K562 (cell line): ENCODE data around the gene LEPR. TPM values are rescaled to one million over a fixed set of nuclear protein-coding genes. Genes with fewer than 3 reads are reported as not detected.
A peak's percentile ranks its signal among the peaks of the same experiment; 100 is the strongest.

Experiments used
- ATAC-seq: fragments of 200-7000 bp; cut with Tn5 transposase; 3 replicates; pipeline ENCODE4 v1.9.1; 2020; ENCODE audit warnings: moderate library complexity
- BruUV-seq: library from RNA; stranded (reverse); fragments of 400-500 nt; replicated peaks from 2 replicates; lab custom pipeline; 2021; lab: Mats Ljungman, UMichigan
- CTCF ChIA-PET: fragments of 300-600 bp; formaldehyde crosslinking; extraction: SDS; loops from one replicate; lab custom pipeline; 2021; ENCODE audit warnings: low intra/inter-chr PET ratio; lab: Yijun Ruan, JAX
- POLR2A ChIA-PET: fragments of 300-600, 350-650 bp; sonication (Branson Sonifier 250); formaldehyde crosslinking; extraction: SDS; loops from one replicate; lab custom pipeline; 2021; ENCODE audit warnings: antibody characterized with exemption, inconsistent platforms; lab: Yijun Ruan, JAX
- DNase-seq, 4 experiments: peaks; one replicate each; pipeline versions ENCODE4 v3.0.0 to v3.0.0-alpha.2; 2011 to 2018; ENCODE audit warnings: low spot score in 3 of 4, mixed read lengths in 3 of 4; ENCODE audit errors: extremely low read depth in 1 of 4
- FAIRE-seq: peaks from 2 replicates; lab custom pipeline; 2011; peaks lifted over from hg19 to GRCh38; lab: Jason Lieb, UNC
- H2AFZ ChIP-seq: 2 replicates; pipeline ENCODE4 v1.6.0; 2011; ENCODE audit warnings: low read depth, low read length, control low read depth, inconsistent platforms
- H3K27ac ChIP-seq: fragments of 200-600 bp; 3 replicates; pipeline ENCODE4 v1.8.0; 2011; ENCODE audit warnings: low read depth, mild to moderate bottlenecking, control low read depth, inconsistent platforms, low read length, moderate library complexity, mixed read lengths; ENCODE audit errors: extremely low read depth
- H3K27me3 ChIP-seq, 2 experiments: fragments of 300-600 bp in 1 of 2; 2 replicates in 1 of 2; 3 replicates in 1 of 2; pipeline versions ENCODE4 v1.6.0 to v1.8.0; 2011; ENCODE audit warnings: inconsistent platforms in 2 of 2, low read length in 2 of 2, mild to moderate bottlenecking in 1 of 2, mixed read lengths in 1 of 2, moderate library complexity in 1 of 2; ENCODE audit not compliant: control insufficient read depth in 2 of 2, insufficient read depth in 2 of 2
- H3K36me3 ChIP-seq: fragments of 300-600 bp; 3 replicates; pipeline ENCODE4 v1.8.0; 2011; ENCODE audit warnings: mild to moderate bottlenecking, low read length, inconsistent platforms; ENCODE audit not compliant: control insufficient read depth, insufficient read depth
- H3K4me1 ChIP-seq, 2 experiments: fragments of 200-600 bp in 1 of 2; replicated peaks in 1 of 2; 2 replicates in 1 of 2; 3 replicates in 1 of 2; pipeline versions ENCODE4 v1.5.1 to v1.8.0; 2011; ENCODE audit warnings: inconsistent platforms in 2 of 2, low read length in 2 of 2, mild to moderate bottlenecking in 1 of 2, mixed read lengths in 1 of 2, moderate library complexity in 1 of 2; ENCODE audit not compliant: control insufficient read depth in 2 of 2, insufficient read depth in 2 of 2
- H3K4me2 ChIP-seq: 2 replicates; pipeline ENCODE4 v1.6.1; 2011; ENCODE audit warnings: low read length, control low read depth, inconsistent platforms, mixed read lengths; ENCODE audit not compliant: insufficient read depth
- H3K4me3 ChIP-seq: fragments of 200-600 bp; sonication (generic), shearing (Covaris generic); 2 replicates; pipeline ENCODE4 v1.5.1; 2016; ENCODE audit warnings: control low read depth, inconsistent platforms
- H3K79me2 ChIP-seq: fragments of 200-600 bp; 3 replicates; pipeline ENCODE4 v1.8.0; 2011; ENCODE audit warnings: low read length, inconsistent platforms; ENCODE audit not compliant: control insufficient read depth, insufficient read depth
- H3K9ac ChIP-seq, 2 experiments: 2 replicates each; pipeline versions ENCODE4 v1.6.0 to v1.6.1; 2011; ENCODE audit warnings: low read depth in 2 of 2, low read length in 2 of 2, control low read depth in 1 of 2, inconsistent platforms in 1 of 2, mild to moderate bottlenecking in 1 of 2, mixed read lengths in 1 of 2; ENCODE audit not compliant: insufficient read depth in 1 of 2
- H3K9me1 ChIP-seq: one replicate; pipeline ENCODE4 v1.6.0; 2011; ENCODE audit warnings: inconsistent platforms, mild to moderate bottlenecking, low read length, moderate library complexity; ENCODE audit not compliant: control insufficient read depth, insufficient read depth
- H3K9me3 ChIP-seq: replicated peaks from 2 replicates; pipeline ENCODE4 v1.5.1; 2011; ENCODE audit warnings: low read depth, low read length, inconsistent platforms; ENCODE audit not compliant: control insufficient read depth, insufficient read depth
- H4K20me1 ChIP-seq: replicated peaks from 2 replicates; pipeline ENCODE4 v1.6.1; 2011; ENCODE audit warnings: low read length, inconsistent platforms, mixed read lengths; ENCODE audit not compliant: control insufficient read depth, insufficient read depth
- ARID3B ChIP-seq: fragments of 250-450 bp; sonication (Bioruptor Pico); IDR thresholded peaks from 2 replicates; pipeline ENCODE4 v1.4.0; 2020; ENCODE audit warnings: borderline replicate concordance
- CC2D1A ChIP-seq: fragments of 450-650 bp; IDR thresholded peaks from 2 replicates; pipeline ENCODE4 v1.6.1; 2017; ENCODE audit warnings: mild to moderate bottlenecking
- CHAMP1 ChIP-seq: fragments of 450-650 bp; IDR thresholded peaks from 2 replicates; pipeline ENCODE4 v1.6.1; 2016; ENCODE audit warnings: mild to moderate bottlenecking
- CREM ChIP-seq: IDR thresholded peaks from 2 replicates; pipeline ENCODE4 v1.6.1; 2014; ENCODE audit warnings: antibody characterized with exemption, low read depth
- HDGF ChIP-seq: fragments of 450-650 bp; IDR thresholded peaks from 2 replicates; pipeline ENCODE4 v1.6.1; 2016
- KDM4B ChIP-seq, 2 experiments: fragments of 450-650 bp in 1 of 2; sonication (generic) in 1 of 2; IDR thresholded peaks; 2 replicates each; pipeline ENCODE4 v1.6.1; 2016 to 2017; ENCODE audit warnings: borderline replicate concordance in 2 of 2, antibody characterized with exemption in 1 of 2, low read depth in 1 of 2, mild to moderate bottlenecking in 1 of 2
- MLLT1 ChIP-seq, 2 experiments: fragments of 450-650 bp; IDR thresholded peaks; 2 replicates each; pipeline ENCODE4 v1.6.1; 2016
- NEUROD1 ChIP-seq: fragments of 150-350 bp; IDR thresholded peaks from 2 replicates; pipeline ENCODE4 v1.6.1; 2014; ENCODE audit warnings: borderline replicate concordance, low read length, low read depth; ENCODE audit not compliant: partially characterized antibody
- NFYB ChIP-seq: IDR thresholded peaks from 2 replicates; pipeline ENCODE4 v1.6.1; 2011; ENCODE audit warnings: mild to moderate bottlenecking, moderate library complexity; ENCODE audit not compliant: insufficient read length; ENCODE audit errors: extremely low read depth
- TAL1 ChIP-seq: fragments of 450-650 bp; IDR thresholded peaks from 2 replicates; pipeline ENCODE4 v1.6.1; 2016; ENCODE audit warnings: mild to moderate bottlenecking
- TGIF2 ChIP-seq: sonication (generic); formaldehyde crosslinking; IDR thresholded peaks from 2 replicates; pipeline ENCODE4 v1.8.1; 2022; ENCODE audit warnings: mild to moderate bottlenecking, missing genetic modification reagents, moderate library complexity
- XRCC3 ChIP-seq: fragments of 450-650 bp; IDR thresholded peaks from 2 replicates; pipeline ENCODE4 v1.6.1; 2017; ENCODE audit warnings: mild to moderate bottlenecking, moderate library complexity
- ZBTB33 ChIP-seq: sonication (generic); formaldehyde crosslinking; IDR thresholded peaks from 2 replicates; pipeline ENCODE4 v1.8.1; 2023; ENCODE audit warnings: mild to moderate bottlenecking, missing genetic modification reagents
- ZNF24 ChIP-seq: fragments of 450-650 bp; IDR thresholded peaks from 2 replicates; pipeline ENCODE4 v1.6.1; 2016
- WGBS: fragments of 100-300 bp; shearing (Covaris generic); methylation state at CpG from one replicate; pipeline ENCODE4 v1.1.6; 2016; ENCODE audit warnings: low coverage, mixed read lengths; ENCODE audit not compliant: insufficient coverage; ENCODE audit errors: missing lambda C conversion rate; 5-methylcytosine and 5-hydroxymethylcytosine counted together
- in situ Hi-C: fragments of 300-500 bp; cut with MboI; formaldehyde crosslinking; loops from 4 replicates; pipeline ENCODE4 v1.15.0; 2018; ENCODE audit warnings: inconsistent platforms, mixed read lengths
- intact Hi-C: fragments of 100-400 bp; cut with micrococcal nuclease; formaldehyde crosslinking; loops from 2 replicates; pipeline ENCODE4 v1.14.2; 2022
- polyA plus RNA-seq, 8 experiments: library from polyadenylated mRNA; depleted of rRNA in 4 of 8; stranded (reverse) in 5 of 8; unstranded in 3 of 8; fragments of >200 nt; fragmentation: Nextera tagmentation in 2 of 8; fragmentation: Illumina TruSeq in 1 of 8; extraction: Ambion mirVana in 2 of 8; extraction: Trizol in 1 of 8; gene quantifications; 2 replicates each; pipeline versions ENCODE4 v1.2.1 to v1.2.3, GENCODE V29; 2011 to 2014; ENCODE audit warnings: inconsistent platforms in 1 of 8, missing spikeins in 1 of 8
- total RNA-seq, 7 experiments: library from RNA; depleted of rRNA in 6 of 7; stranded (reverse); fragments of >200 nt in 6 of 7; fragmentation: Illumina TruSeq in 2 of 7; extraction: Trizol in 2 of 7; gene quantifications; 2 replicates each; pipeline versions ENCODE4 v1.2.1 to v1.2.3, GENCODE V29; 2011 to 2021; ENCODE audit warnings: low replicate concordance in 1 of 7

The LEPR gene
- total and polyA plus RNA-seq, 9 of the 15 experiments (the other 6 are each of a cell fraction or from before 2014, with no cell fraction given): 12.2 to 111 (median 43.1) TPM

GRCh38 chr1:65429078-65429477, 8.6 kb downstream of the LEPR start:
- no peaks in the 10 kb centered on the region for H3K27me3 ChIP-seq
- H3K4me2 ChIP-seq: no peak overlapping the region
- no peak overlapping the region for H3K4me3 ChIP-seq
- intact Hi-C loops (no loop called here), in situ Hi-C loops (loop anchor here (10.0 kb wide), 1 partner anchor 364 kb away; no protein-coding TSS in a partner anchor)
- DNase-seq (peak in 3 of 4 experiments; percentile 40 to 41 (median 40)), FAIRE-seq (no peak), ATAC-seq (peak; percentile 52; the same call in 2 of the 3 replicates)
- WGBS: 88% methylated on average over 2 of the region's 2 CpGs
- no peaks in the 10 kb centered on the region for H3K9me1 ChIP-seq
- H3K9me3 ChIP-seq: no peaks in the 10 kb centered on the region
- H3K9ac ChIP-seq: no peak overlapping the region
- H3K27ac ChIP-seq: peak overlapping the region; percentile 16; the same call in 1 of the 3 replicates
- no peak overlapping the region for H2AFZ ChIP-seq
- peaks cover 3 to 19% of the 10 kb centered on the region in 2 experiments; a peak in 4 of 5 replicates for H3K4me1 ChIP-seq
- peaks cover 92% of the 10 kb centered on the region for H3K36me3 ChIP-seq
- no TSS peak for BruUV-seq
- H4K20me1 ChIP-seq: 0 out of 2 replicates have a peak, but pooled peaks cover 2% of the 10 kb centered on the region
- ChIA-PET CTCF (no interaction called here), POLR2A (interaction anchor here (1.2 to 1.5 kb wide), 2 partner anchors 9 to 10 kb away, joined by 3 to 5 read pairs; partner anchors contain the start of genes LEPR and LEPROT)
- H3K79me2 ChIP-seq: peaks cover 79% of the 10 kb centered on the region
- TF ChIP-seq CC2D1A (peak; percentile 62; the same call in 1 of the 2 replicates), KDM4B (IDR thresholded peaks at IDR 0.05; ENCODE audit: borderline replicate concordance in 2 of 2, low read depth in 1 of 2) (no peak), NEUROD1 (no peak), CHAMP1 (peak; percentile 72; the same call in 1 of the 2 replicates), CREM (no peak), TAL1 (no peak), NFYB (peak; percentile 33), ARID3B (no peak), TGIF2 (CRISPR knock-in tag) (no peak), XRCC3 (no peak), ZBTB33 (CRISPR knock-in tag) (peak; percentile 72), HDGF (no peak), ZNF24 (no peak), MLLT1 (IDR thresholded peaks at IDR 0.05) (no peak)
